Sigmoid colon (tissue), 4 donors: ENCODE results near the gene EID3.

Experiments used
- EP300 ChIP-seq, 4 donors: sonication (generic); formaldehyde crosslinking; IDR thresholded peaks; one replicate each; pipeline ENCODE4 v1.6.1; 2017; ENCODE audit warnings: antibody characterized with exemption in 4 of 4
- POLR2A ChIP-seq, 2 donors: fragments of 450-650 bp; IDR thresholded peaks; one replicate each; pipeline ENCODE4 v1.6.1; 2016; ENCODE audit warnings: antibody characterized with exemption in 2 of 2, mild to moderate bottlenecking in 2 of 2, moderate library complexity in 2 of 2
- POLR2AphosphoS5 ChIP-seq, 4 donors: sonication (generic); formaldehyde crosslinking; IDR thresholded peaks; one replicate each; pipeline ENCODE4 v1.6.1; 2017; ENCODE audit warnings: antibody characterized with exemption in 4 of 4
- TF ChIP-seq, protein P1 (sequence below), 4 experiments: fragments of 450-650 bp in 3 of 4; fragments of 200-600 bp in 1 of 4; IDR thresholded peaks; one replicate each; pipeline ENCODE4 v1.5.1; 2016 to 2019; ENCODE audit warnings: antibody characterized with exemption in 4 of 4, mild to moderate bottlenecking in 3 of 4, moderate library complexity in 2 of 4

DNA sequence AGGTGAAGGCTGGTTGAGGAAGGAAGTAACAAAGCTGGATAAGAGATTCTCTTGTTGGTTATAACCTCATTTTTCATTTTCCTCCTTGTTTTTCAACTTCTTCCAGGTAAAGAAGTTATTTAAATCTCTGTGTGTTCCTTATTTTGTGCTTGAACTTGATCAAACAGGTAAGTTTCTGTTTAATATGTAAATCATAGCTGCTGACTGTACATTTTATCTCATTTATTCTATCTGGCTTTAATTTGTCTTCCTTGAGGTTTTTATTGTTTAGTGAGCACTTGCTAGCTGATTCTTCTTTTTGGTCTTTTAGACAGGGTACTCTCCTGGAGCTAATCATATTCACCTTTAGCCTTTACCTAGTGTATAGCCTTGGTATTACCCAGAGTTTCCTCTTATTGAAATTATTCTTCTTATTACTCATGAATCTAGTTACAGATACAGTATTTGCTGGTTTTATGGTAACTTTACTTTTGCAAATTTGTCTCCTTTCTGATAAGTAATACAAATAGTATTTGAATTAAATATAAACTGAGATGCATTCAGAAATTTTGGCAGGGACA lies 45.5 kb upstream of the EID3 start:
- TF ChIP-seq, protein P1, sequence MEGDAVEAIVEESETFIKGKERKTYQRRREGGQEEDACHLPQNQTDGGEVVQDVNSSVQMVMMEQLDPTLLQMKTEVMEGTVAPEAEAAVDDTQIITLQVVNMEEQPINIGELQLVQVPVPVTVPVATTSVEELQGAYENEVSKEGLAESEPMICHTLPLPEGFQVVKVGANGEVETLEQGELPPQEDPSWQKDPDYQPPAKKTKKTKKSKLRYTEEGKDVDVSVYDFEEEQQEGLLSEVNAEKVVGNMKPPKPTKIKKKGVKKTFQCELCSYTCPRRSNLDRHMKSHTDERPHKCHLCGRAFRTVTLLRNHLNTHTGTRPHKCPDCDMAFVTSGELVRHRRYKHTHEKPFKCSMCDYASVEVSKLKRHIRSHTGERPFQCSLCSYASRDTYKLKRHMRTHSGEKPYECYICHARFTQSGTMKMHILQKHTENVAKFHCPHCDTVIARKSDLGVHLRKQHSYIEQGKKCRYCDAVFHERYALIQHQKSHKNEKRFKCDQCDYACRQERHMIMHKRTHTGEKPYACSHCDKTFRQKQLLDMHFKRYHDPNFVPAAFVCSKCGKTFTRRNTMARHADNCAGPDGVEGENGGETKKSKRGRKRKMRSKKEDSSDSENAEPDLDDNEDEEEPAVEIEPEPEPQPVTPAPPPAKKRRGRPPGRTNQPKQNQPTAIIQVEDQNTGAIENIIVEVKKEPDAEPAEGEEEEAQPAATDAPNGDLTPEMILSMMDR (IDR thresholded peaks at IDR 0.05), result no peak
- TF ChIP-seq EP300 (IDR thresholded peaks at IDR 0.05) (no peak), POLR2A (IDR thresholded peaks at IDR 0.05) (no peak), POLR2AphosphoS5 (IDR thresholded peaks at IDR 0.05) (no peak)
